ENCODE measurements around the gene ANKRD28. TPM values are rescaled to one million over a fixed set of nuclear protein-coding genes. Genes with fewer than 3 reads are reported as not detected.

The ANKRD28 gene
- total RNA-seq, 1 donor from 2014 or later, result 106 TPM

DNA sequence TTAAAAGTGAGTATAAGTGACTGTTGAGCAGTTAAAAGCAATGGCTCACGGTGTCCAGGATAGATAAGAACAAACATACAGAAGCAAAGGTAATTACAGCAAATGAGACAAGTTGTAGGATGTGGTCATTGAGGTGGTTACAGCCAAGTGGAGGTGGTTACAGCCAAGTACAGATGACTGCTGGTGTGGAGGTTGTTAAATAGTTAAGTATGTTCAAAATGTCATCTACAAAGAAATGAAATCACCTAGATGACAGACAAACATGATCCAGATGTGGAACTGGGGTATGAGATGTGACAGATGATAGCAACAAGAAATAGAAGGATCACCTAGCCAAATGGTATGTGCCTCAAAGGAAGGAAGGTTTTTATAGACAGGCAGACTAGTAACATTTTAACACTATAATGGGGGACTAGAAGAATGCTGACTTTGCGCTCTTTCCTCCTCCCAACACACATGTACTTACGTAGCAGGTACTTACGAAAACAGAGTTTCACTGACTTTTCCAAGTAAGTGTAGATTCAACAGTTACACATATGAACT is 6.8 kb upstream of the ANKRD28 start:
- DNase-seq (ENCODE audit: low read depth), result no peak

DNA sequence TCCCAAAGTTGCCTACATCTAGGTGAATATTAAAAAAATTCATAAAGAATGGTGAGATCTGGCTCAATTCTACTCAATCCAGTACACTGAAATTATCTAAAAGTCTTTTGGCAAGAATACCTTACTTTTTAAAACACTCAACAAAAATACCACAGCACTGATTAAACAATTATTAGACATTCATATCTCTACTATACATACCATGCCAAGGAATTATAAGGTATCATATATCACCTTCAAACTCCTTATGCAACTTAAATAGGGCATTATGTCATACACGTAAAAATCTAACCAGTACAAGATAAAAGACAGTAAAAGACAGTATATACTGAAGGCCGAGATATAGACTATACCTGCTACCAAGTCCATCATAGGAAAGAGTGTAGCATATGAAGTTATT is 6.1 kb upstream of the ANKRD28 start:
- no peak for DNase-seq (ENCODE audit: low read depth)

DNA sequence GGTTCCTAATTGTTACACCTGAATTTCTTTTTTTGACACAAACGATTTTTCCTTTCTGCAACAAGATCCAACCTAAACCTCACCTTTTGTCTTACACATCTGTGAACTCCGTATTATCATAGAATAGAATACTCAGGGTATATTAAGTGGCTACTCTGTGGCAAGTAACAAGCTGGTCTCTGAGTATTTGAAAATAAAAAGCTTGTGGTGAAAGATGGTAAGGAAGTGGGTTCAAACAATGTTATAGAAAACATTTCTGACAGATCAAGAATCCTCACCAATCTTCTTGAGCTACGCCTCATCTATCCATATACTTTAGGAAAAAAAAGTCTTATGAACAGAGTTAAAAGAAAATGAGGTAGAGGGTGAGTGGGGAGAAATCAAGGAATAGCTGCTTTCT is 3.5 kb upstream of the ANKRD28 start:
- no peak for DNase-seq (ENCODE audit: low read depth)

DNA sequence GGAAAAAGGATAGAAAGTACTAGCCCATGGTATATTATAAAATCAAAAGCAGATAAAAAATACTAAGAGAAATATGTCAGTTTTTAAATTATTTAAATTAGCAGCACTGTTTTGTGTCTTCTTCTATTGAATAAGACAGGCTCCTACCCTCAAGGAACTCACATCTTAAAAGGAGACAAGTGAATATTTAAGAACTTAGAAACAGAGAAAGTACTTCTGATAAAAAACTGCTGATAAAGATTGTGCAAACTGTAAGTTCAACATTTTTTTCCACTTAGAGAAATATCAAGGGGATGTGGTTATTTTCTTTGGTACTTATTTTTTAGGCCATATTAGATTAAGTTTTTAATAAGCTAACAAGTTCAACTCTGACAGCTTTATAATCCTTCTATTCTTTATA is 3.0 kb upstream of the ANKRD28 start:
- DNase-seq (ENCODE audit: low read depth), result no peak

DNA sequence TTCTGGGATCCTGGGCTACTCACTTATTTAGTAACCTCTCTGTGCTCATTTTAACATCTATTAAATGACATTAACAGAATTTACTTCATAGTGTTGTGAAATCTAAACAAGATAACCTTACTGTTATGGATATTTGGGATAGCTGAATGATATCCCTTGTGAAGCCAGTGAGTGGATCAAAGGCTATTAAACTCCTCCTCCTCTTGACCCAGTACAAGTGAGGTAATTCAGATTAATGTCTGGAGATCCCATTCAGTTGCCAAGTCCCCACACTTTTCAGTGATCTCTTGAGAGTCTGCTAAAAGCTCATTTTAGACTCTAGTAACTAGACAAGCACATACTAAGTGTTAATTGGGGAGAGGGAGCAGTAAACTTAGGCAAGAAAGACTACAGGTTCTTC is 2.5 kb upstream of the ANKRD28 start:
- no peak for DNase-seq (ENCODE audit: low read depth)

DNA sequence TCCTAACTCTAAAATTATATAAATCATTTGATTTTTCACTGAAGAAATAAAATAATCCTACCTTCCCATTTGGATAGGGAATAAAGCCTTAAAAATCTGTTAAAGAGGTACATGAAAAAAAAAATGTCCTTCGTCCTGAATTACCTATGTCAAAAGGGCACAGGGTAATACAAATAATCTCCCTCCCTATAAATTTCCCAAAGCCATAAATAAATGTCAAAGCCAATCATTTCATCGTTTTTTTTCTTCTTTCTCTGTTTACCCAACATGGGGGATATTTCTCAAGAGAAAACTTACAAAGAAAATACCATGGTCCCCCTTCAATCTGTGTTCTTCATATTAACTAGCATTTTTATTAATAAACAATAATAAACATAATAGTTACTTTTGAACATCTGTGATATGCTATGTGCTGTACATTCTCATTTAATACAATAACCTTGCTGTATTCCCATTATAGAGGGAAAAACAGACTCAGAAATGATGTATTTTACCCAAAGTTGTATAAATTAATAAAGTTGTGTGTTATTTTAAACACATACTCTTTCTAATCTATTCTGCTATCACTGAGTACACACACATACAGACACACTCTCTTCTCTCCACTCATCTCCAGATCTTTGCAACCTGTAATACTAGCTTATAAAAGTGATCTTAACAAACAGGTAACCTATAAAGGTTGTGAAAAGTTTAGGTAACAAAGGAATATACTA is 910 bp upstream of the ANKRD28 start:
- no peak for DNase-seq (ENCODE audit: low read depth)

DNA sequence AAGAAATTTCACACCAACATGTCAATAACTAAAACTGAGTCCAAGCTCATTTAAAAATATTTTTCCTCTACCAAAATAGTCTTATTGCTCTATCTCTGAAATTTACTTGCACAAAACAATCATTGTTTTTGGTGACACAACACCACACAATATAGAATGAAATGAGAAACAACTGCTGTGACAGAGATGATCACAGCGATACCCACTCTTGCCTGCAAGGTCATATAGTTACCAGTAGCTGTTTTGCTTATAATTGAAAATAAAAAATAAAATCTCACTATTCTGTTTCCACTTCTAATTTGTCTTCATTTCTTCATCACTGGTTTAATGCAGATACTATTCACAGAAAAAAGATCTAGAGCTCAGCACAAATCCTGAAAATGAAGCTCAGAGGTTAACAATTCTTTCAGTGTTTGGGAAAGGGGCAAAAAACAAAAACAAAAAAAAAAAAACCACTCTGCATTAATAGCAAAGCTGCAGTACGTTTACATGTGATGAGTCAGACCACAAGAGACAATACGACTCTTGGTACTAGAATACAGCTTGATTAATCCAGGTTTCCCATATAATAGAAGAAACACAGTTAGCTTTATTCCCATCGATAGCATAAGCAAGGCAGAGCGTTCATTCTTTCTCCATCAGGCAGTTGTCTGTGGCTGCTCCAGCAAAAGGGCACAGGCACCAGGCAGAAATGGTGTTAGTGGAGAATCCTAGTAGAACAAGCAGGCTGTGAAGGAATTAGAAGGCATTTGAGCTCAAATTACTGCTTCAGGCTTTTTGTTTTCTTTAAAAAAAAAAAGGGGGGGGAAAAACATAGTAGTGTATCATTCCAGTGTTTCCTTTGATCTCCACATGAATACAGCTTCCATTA is 773 bp downstream of the ANKRD28 start:
- peak; percentile 76 for DNase-seq (ENCODE audit: low read depth)

DNA sequence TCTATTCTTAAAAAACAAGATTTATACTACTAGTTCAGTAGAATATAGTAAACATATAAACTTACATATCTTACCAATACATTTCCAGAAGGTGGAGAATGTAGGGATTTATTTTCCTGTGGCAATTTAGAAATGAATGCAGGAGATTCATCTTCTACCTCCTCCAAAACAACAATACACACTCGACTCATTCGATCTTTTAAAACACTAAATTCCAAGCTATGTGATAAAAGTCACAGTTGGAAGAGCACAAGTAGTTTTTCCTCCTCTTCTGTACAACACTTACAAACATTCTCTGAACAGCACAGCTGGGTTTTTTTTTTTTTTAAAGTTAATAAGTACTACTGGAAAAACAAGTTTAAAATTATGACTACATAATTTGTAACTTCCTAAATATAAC is 1.4 kb downstream of the ANKRD28 start:
- DNase-seq (ENCODE audit: low read depth), result no peak

DNA sequence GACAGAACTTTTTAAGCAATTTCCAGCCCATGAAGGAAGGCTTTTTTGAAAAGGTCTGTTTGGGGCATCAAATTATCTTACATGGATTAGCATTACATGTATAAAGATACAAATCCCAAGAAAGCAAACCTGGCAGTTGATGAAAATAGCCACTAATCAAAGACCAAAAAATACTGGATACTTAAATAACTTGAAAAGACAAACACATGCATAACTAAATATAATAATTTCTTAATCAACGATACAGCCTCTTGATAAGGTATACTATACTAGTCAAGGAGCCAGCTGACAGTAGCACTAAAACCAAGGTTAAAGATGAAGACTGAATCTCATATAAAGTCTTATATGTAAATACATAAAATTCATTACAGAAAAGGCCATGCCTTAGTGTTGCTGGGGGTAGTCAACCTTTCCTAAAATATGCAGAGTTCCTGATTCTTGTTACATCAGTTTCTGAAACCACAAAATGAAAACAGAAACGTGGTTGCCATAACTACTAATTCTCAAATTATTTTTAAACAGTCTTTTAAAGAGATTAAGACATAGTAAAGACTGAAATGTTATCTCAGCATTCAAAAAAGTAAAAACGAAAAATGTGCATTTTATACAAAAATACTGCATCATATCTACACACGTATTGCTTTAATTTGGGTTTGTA is 2.0 kb downstream of the ANKRD28 start:
- peak; percentile 61 for DNase-seq (ENCODE audit: low read depth)

DNA sequence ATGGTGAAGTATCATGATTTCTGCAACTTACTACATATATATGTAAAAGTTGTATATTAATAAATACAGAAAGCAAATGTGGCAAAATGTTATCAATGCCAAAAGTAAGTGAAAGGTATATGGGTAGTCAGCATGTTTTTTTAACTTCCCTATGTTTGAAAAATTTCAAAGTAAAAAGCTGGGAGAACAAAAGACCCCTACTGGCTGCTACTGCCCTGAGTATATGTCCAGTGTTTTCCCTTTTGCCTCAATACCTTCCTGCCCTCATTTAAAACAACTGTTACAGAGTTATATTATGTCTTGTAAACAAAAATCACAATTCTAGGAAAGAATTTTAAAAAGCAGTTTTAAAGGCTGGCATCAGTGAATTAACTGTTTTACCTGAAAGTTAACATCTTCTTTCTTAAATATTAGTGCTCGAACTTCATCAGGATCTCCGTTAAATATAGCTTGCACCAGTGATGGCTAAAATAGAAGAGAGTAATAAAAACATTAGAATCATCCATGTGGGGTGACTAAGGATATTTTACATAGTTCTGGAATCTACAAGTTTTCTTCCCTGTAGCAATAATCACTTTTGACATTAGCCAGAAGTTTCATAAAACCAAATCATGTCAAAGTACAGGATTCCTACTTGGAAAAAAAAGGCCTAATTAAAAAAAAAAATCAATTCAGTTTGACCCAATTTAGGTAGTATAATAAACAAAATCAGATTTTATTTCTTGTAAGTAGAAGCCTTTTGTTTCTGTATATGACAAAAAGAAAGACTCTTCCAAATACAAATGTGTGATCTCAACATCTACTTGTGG is 2.7 kb downstream of the ANKRD28 start:
- DNase-seq (ENCODE audit: low read depth), result peak; percentile 51

DNA sequence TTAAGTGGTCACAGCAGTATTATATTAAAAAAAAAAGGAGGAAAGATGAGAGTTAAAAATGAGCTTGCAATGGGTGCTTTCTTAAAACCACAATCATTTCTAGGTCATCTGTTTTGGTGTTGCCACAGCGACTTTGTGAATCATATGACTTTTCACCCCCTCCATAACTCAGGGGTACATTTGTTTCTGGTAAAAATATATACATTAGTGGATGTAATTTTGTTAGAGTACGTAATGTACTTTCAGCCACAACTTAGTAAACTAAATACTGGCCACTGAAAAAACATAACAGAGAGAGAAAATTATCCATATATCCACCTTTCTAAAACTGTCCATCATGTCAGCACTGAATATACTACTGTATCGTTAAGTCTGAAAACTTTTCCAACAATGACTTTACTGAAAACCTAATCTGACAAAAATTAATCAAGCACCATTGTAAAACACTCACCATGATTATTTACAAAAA is 3.4 kb downstream of the ANKRD28 start:
- DNase-seq (ENCODE audit: low read depth), result peak; percentile 71

DNA sequence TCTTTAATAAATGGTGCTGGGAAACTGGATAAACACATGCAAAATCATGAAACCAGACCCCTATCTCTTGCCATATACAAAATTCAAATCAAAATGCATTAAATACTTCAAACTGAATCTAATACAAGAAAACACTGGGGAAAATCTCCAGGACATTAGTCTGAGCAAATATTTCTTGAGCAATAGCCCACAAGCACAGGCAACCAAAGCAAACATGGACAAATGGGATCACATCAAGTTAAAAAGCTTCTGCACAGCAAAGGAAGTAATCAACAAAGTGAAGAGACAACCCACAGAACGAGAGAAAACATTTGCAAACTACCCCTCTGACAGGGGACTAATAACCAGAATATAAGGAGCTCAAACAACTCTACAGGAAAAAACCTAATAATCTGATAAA is 6.3 kb downstream of the ANKRD28 start:
- no peak for DNase-seq (ENCODE audit: low read depth)

DNA sequence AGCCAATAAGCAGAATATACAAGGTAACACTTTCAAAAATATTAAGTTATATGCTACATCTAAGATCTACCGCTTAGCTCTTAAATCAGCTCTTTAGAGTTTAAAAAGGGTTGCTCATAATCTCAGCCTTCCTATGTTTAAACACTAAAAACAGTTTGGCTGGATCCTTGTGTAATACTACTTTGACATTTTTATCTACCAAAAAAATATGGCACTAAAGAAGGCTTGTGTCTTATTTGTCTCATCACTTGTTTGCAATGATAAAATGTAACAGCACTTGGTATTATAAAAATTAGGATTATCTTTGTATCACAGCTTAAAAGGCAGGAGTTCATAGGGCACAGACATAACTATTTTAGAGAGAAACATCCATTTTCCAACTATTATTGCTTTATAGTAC is 9.8 kb downstream of the ANKRD28 start:
- DNase-seq (ENCODE audit: low read depth), result no peak

DNA sequence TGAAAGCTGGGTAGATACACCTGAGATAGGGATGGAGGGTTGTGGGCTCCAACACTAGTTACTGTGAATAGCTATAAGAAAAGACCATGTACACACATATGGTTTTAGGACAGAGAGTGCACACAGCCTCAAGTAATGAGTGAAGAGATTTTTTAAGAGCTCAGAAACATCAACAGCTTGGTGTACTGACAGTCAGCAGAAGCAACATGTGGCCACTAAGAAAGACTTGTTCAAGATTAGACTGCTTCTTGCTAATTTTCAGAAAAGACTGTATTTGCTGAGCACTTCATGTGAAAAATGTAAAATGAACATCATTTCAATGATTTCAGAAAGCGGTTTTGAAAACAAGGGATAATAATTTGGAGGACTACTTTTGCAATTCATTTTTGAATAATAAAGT is 10.3 kb downstream of the ANKRD28 start:
- no peak for DNase-seq (ENCODE audit: low read depth)

DNA sequence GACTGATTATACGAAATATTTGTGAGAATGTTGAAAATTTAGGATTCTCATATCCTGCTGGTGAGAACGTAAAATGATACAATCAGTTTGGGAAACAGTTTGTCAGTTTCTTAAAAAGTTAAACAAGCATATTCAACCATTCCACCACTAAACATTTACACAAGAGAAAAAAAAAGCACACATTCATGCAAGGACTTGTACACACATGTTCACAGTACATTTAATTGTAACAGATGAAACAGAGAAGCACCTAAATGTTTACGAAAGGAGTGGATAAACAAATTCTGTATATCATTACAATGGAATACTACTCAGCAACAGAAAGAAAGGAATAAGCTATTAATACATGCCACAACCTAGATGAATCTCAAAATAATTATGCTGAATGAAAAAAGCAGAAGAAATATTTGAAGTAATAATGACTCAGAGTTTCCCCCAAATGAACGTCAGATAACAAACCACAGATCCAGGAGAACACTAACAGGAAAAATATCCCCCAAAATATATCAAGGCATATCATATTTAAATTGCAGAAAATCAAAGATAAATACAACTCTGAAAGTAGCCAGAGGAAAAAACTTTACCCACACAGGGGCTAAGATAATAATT is 14.3 kb downstream of the ANKRD28 start:
- DNase-seq (ENCODE audit: low read depth), result peak; percentile 55

DNA sequence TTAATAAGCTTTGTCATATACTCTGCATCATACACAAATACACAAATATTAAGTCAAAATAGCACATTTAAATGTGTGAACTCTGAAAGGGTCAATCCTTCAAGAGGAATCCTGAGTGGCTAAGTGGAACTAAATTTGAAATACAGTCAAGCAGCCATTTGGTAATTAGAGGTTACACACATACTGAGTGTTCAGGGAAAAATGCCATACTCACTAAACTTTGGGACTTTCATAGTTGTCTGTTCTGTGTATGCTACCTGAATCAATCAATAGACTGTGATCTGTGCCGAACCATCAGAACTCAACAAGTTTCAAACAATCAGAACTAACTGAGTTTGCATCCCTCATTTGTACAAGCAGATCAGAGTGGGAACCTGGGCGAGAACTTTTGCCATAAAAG is 15.3 kb downstream of the ANKRD28 start:
- peak; percentile 40 for DNase-seq (ENCODE audit: low read depth)

DNA sequence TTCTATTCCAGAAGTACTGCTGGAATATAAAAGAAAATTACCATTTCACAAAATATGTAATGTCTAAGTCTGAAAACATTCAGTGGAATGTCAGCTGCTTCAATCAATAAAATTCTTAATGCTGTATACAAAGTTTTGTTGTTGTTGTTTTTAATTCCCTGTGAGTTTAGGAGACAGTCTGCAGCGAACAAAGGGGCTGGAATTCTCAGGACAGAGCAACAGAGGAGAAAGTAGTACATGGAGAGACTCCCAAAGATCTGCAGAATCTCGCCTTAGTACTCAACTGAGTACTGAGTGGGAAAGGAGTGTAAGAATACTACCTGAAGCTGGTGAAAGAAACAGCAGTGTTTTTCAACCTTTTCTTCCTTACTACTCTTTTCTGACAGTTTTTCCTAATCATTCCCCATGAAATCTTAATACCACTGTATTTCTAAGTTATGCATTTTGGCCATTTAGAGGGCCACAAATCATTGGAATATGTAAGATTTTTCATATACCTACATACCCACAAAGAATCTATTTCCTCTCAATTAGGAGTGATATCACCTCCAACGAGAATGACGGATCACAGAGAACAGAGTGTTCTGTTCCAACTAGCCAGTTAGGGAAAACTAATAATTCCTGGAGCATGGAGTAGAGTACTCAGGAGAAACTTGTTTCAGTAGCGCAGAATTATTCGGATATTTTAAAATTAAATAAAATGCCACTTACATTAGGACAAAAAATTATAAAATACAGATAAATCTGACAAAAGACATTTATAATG is 16.0 kb downstream of the ANKRD28 start:
- DNase-seq (ENCODE audit: low read depth), result peak; percentile 69

DNA sequence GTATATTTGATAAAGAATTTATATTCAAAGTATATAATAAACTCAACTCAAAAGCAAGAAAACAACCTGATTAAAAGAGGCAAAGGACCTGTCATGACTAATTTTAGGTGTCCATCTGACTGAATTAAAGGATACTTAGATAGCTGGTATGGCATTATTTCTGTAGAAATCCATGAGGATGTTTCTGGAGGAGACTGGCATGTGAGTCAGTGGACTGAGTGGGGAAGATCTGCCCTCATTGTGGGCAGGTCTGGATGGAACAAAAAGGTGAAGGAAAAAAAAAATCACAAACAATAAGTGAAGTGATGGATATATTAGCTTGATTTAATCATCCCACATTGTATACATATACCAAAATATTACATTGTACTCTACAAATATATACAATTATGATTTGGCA is 16.6 kb downstream of the ANKRD28 start:
- DNase-seq (ENCODE audit: low read depth), result peak; percentile 44

DNA sequence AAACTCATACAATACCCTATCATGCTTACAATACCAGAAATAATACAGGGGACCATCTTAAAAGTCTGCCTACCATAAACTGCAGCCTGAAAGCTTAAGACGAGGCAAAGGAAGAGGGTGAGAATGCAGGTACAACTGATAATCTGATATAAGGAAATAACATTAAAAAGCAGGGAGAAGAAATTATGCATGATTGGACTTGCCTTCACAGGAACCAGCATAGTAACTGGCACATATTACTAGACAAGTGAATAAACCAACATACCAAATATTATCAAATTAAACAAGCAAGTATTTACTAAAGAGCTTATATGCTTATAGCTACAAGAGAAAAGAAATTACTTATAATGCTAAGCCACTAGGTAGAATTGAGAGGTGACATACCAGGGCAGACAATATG is 18.7 kb downstream of the ANKRD28 start:
- DNase-seq (ENCODE audit: low read depth), result no peak
